Breast epithelium (tissue), 4 donors: Measurements from ENCODE around the gene HOXC10. TPM values are rescaled to one million over a fixed set of nuclear protein-coding genes. Genes with fewer than 3 reads are reported as not detected.
A peak's percentile ranks its signal among the peaks of the same experiment; 100 is the strongest.

ENCODE experiments used
- DNase-seq, 2 donors: peaks; one replicate each; pipeline ENCODE4 v3.0.0-alpha.2; 2019; ENCODE audit warnings: low spot score in 2 of 2
- H3K27ac ChIP-seq, 2 donors: fragments of 200-600 bp; sonication (generic) in 1 of 2; one replicate each; pipeline ENCODE4 v1.5.1; 2016 to 2019; ENCODE audit warnings: mild to moderate bottlenecking in 1 of 2
- H3K27me3 ChIP-seq, 2 donors: fragments of 200-600 bp; sonication (generic) in 1 of 2; one replicate each; pipeline versions ENCODE4 v1.5.1 to v1.6.0; 2017 to 2019; ENCODE audit warnings: control low read depth in 1 of 2, mild to moderate bottlenecking in 1 of 2
- H3K36me3 ChIP-seq: fragments of 200-600 bp; one replicate; pipeline ENCODE4 v1.5.1; 2019
- H3K4me1 ChIP-seq, 2 donors: fragments of 200-600 bp; sonication (generic); one replicate each; pipeline ENCODE4 v1.5.1; 2016 to 2019; ENCODE audit warnings: control low read depth in 1 of 2
- H3K4me3 ChIP-seq, 3 donors: fragments of 200-600 bp; sonication (generic); 1 replicate in 2 of 3; 2 replicates in 1 of 3; pipeline ENCODE4 v1.5.1; 2016 to 2019; ENCODE audit warnings: mild to moderate bottlenecking in 3 of 3, moderate library complexity in 2 of 3
- H3K9me3 ChIP-seq, 2 donors: fragments of 200-600 bp; sonication (generic) in 1 of 2; one replicate each; pipeline ENCODE4 v1.5.1; 2016 to 2019; ENCODE audit warnings: control low read depth in 1 of 2
- POLR2A ChIP-seq: fragments of 450-650 bp; IDR thresholded peaks from one replicate; pipeline ENCODE4 v1.6.1; 2016; ENCODE audit warnings: antibody characterized with exemption, mild to moderate bottlenecking, moderate library complexity
- POLR2AphosphoS5 ChIP-seq, 3 donors: sonication (generic); formaldehyde crosslinking; IDR thresholded peaks; one replicate each; pipeline ENCODE4 v1.6.1; 2017; ENCODE audit warnings: antibody characterized with exemption in 3 of 3
- intact Hi-C: fragments of 100-400 bp; cut with DNase I; formaldehyde crosslinking; loops from one replicate; pipeline ENCODE4 v1.15.1; 2023; ENCODE audit warnings: low total_unique reads
- total RNA-seq, 3 donors: library from RNA; depleted of rRNA; stranded (reverse); fragments of >200 nt; gene quantifications; one replicate each; pipeline ENCODE4 v1.1.0, GENCODE V29; 2016
- TF ChIP-seq, protein P1 (sequence below), 3 donors: fragments of 450-650 bp; IDR thresholded peaks; one replicate each; pipeline ENCODE4 v1.5.1; 2016 to 2017; ENCODE audit warnings: antibody characterized with exemption in 3 of 3, mild to moderate bottlenecking in 3 of 3, moderate library complexity in 3 of 3

HOXC10 gene
- total RNA-seq, 3 donors from 2014 or later, result 2.0 to 10.9 (median 4.3) TPM

DNA sequence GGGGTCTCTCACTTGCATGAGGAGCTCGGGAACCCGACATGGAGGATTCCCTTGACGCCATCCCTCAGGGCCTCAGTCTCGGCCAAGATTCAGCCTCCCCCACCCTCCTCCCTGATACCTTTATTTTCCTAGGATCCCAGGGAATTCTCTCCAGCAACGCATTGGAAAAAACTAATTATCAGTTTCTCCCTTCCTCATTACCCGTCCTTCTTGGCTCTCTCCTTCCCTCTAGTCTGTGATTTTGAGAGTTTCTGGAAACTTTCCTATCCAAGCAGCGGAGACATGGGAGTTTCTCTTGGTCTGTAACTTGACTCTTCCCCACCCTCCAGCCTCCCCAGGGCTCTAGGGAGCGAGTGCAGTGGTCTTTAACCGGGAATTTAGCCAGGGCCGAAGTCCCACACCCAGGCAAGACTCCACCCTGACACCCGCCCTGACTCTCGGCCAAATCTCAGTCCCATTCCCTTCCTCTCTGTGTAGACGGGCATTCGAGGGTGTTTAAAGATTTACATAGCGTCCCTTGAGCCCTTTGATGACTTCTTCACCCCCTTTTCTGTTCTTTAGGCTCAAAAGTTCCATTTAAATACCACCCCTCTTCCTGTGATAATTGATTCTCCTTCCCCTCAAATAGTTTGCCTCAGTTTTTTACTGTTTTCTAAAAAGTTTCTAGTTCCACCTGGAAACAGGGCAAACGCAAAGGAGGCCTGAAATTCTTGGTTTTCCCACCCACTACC is 54.6 kb downstream of the HOXC10 start:
- Histone ChIP-seq H3K36me3 (no peaks in the 10 kb centered on the region), H3K4me1 (peaks cover 0 to 9% of the 10 kb centered on the region in 2 donors), H3K27me3 (no peaks in the 10 kb centered on the region), H3K9me3 (no peaks in the 10 kb centered on the region), H3K4me3 (peak overlapping the region; percentile 25 to 50 (median 26)), H3K27ac (peak overlapping the region; percentile 68 to 91)
- intact Hi-C loops, result no loop called here
- no peak for DNase-seq
- TF ChIP-seq, protein P1, sequence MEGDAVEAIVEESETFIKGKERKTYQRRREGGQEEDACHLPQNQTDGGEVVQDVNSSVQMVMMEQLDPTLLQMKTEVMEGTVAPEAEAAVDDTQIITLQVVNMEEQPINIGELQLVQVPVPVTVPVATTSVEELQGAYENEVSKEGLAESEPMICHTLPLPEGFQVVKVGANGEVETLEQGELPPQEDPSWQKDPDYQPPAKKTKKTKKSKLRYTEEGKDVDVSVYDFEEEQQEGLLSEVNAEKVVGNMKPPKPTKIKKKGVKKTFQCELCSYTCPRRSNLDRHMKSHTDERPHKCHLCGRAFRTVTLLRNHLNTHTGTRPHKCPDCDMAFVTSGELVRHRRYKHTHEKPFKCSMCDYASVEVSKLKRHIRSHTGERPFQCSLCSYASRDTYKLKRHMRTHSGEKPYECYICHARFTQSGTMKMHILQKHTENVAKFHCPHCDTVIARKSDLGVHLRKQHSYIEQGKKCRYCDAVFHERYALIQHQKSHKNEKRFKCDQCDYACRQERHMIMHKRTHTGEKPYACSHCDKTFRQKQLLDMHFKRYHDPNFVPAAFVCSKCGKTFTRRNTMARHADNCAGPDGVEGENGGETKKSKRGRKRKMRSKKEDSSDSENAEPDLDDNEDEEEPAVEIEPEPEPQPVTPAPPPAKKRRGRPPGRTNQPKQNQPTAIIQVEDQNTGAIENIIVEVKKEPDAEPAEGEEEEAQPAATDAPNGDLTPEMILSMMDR (IDR thresholded peaks at IDR 0.05), result no peak
- TF ChIP-seq POLR2AphosphoS5 (IDR thresholded peaks at IDR 0.05) (no peak), POLR2A (no peak)

Other genes with a start within 250 kb of the HOXC10 start
- gene CISTR, start 233.2 kb upstream of the HOXC10 start, total RNA-seq, result not detected
- 1 to 10 TPM in 1 of 3 donors, under 1 TPM in 1, not detected in 1; 0.98 to 1.0 TPM for gene HOXC13, start 46.3 kb upstream of the HOXC10 start, total RNA-seq
- gene HOXC12, start 30.2 kb upstream of the HOXC10 start, total RNA-seq, result under 1 TPM in 1 of 3 donors, not detected in 2; 0.15 TPM
- under 1 TPM in 1 of 3 donors, not detected in 2; 0.29 TPM for gene HOXC11, start 12.0 kb upstream of the HOXC10 start, total RNA-seq
- 1 to 10 TPM in 1 of 3 donors, under 1 TPM in 1, not detected in 1; 0.73 to 1.3 TPM for gene HOTAIR, start 10.2 kb upstream of the HOXC10 start, total RNA-seq
- 10 to 100 TPM in 1 of 3 donors, 1 to 10 TPM in 2; 3.8 to 16.8 (median 4.6) TPM for gene HOXC9, start 15.0 kb downstream of the HOXC10 start, total RNA-seq
- gene HOXC8, start 23.8 kb downstream of the HOXC10 start, total RNA-seq, result 1 to 10 TPM in 2 of 3 donors, under 1 TPM in 1; 0.73 to 5.4 (median 2.0) TPM
- gene HOXC6, start 43.3 kb downstream of the HOXC10 start, total RNA-seq, result 1 to 10 TPM; 3.3 to 4.1 (median 4.0) TPM
- under 1 TPM; 0.73 to 0.98 (median 0.96) TPM for gene HOXC5, start 47.9 kb downstream of the HOXC10 start, total RNA-seq
- gene HOXC4, start 68.7 kb downstream of the HOXC10 start, total RNA-seq, result 1 to 10 TPM; 1.8 to 2.3 (median 1.9) TPM
- 10 to 100 TPM; 29.6 to 55.4 (median 46.4) TPM for gene SMUG1, start 203.8 kb downstream of the HOXC10 start, total RNA-seq